Measurements from ENCODE around the gene CEMIP2.
"Not testable (repeated sequence)": the region's sequence is repeated elsewhere in the genome, so short reads cannot be mapped to it uniquely, and the experiment has no call there.

CEMIP2 gene, protein sequence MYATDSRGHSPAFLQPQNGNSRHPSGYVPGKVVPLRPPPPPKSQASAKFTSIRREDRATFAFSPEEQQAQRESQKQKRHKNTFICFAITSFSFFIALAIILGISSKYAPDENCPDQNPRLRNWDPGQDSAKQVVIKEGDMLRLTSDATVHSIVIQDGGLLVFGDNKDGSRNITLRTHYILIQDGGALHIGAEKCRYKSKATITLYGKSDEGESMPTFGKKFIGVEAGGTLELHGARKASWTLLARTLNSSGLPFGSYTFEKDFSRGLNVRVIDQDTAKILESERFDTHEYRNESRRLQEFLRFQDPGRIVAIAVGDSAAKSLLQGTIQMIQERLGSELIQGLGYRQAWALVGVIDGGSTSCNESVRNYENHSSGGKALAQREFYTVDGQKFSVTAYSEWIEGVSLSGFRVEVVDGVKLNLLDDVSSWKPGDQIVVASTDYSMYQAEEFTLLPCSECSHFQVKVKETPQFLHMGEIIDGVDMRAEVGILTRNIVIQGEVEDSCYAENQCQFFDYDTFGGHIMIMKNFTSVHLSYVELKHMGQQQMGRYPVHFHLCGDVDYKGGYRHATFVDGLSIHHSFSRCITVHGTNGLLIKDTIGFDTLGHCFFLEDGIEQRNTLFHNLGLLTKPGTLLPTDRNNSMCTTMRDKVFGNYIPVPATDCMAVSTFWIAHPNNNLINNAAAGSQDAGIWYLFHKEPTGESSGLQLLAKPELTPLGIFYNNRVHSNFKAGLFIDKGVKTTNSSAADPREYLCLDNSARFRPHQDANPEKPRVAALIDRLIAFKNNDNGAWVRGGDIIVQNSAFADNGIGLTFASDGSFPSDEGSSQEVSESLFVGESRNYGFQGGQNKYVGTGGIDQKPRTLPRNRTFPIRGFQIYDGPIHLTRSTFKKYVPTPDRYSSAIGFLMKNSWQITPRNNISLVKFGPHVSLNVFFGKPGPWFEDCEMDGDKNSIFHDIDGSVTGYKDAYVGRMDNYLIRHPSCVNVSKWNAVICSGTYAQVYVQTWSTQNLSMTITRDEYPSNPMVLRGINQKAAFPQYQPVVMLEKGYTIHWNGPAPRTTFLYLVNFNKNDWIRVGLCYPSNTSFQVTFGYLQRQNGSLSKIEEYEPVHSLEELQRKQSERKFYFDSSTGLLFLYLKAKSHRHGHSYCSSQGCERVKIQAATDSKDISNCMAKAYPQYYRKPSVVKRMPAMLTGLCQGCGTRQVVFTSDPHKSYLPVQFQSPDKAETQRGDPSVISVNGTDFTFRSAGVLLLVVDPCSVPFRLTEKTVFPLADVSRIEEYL (N-terminal part only)

DNA sequence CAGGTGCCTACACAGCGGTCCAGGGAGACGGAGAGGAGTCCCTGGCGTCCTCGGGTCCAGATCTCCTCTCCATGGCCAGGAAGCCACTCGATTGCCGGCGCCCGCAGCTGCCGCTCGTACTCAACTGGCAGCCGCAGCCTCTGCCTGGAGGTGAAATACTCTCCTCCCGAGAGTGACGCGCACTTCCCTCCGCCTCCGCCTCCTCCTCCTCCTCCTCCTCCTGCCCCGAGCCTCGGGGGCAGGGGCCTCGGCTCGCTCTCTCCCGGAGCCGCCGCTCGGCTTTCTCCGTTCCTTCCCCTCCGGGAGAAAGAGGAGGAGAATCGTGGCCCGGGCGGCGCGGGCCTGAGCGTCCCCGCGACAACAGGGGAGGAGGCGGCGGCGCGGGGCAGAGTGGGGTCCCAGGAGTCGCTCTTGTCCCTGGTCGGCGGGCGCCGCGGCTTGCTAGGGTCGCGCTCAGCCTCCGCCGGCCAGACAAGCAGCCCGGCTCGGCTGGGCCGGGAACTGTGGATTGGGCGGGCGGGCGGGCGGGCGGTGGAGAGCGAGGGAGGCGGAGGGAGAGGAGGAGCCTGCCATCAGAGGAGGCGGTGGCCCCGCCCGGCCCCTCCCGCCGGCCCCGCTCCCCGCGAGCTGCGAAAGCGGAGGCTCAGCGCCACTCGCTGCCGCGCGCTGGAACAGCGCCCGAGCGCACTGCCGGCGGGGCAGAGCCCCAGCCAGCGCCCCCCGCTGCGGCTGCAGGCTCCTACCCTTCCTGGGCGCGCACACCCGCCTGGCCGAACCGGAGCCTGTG is at the start of gene CEMIP2:
Gene CEMIP2 (minus strand): TSS at position 126 of the 787 bp plus-strand sequence. CDS start 18,140 bp downstream, outside the sequence.
- peak; percentile 28 for DNase-seq

DNA sequence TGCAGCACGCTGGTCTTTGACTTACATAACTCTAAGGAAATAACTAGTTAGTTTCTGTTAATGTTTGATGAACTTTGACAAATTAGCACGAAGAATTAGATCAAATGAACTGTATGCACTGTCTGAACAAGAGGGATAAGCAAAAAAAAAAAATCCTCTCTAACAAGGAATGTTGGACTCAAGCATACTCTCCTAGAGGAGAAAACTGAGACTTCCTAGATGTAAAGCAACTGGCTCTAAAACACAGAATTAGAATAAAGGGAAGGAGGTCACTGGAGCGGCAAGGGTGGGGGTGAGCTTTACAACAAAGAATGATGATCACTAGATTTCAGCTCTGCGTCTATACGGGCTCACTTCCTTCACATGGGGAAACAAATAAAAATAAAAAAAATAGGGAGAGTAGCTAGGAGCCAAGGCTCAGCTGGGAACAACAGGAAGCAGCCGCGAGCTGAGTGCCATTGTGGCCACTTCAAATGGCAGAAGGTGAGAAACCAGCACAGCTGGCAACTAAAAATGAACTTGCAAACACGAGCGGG is 48.7 kb upstream of the CEMIP2 start:
- no peak for DNase-seq

DNA sequence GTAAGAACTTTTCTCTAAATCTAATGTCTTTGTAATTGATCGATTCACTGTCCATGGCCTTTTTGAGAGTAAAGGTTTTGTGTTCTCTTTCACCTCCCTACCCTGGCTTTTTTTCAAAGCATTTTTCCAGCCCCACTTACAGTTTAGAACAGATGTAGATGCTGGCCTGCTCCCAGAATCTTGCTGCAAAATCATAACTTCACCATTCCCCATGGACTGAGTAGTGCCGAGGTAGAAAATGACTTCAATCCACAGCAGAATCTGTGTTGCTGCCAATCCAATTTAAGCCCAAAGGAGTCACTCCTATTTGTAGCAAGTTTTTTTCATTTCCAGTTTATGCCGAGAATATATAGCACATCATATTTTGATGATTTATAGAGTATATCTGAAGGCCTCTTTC is 46.5 kb upstream of the CEMIP2 start:
- DNase-seq: no peak

DNA sequence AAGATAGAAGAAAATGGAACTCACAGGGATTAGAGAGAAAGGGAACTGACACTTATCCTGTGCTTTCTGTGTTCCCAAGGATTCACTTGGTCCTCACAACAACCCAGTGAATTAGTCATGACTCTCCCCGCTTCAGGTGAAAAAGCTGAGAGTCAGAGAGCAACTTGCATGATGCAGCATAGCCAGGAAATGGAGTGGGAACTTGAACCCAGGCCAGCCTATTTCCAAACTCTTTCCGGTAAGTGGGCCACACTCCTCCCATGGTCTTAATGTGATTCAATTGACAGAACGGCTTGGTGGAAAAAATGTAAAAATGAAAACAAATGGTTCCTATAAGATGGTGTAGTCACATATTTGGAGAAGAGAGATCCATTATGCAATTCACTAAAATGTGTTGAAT is 45.9 kb upstream of the CEMIP2 start:
- no peak for DNase-seq

DNA sequence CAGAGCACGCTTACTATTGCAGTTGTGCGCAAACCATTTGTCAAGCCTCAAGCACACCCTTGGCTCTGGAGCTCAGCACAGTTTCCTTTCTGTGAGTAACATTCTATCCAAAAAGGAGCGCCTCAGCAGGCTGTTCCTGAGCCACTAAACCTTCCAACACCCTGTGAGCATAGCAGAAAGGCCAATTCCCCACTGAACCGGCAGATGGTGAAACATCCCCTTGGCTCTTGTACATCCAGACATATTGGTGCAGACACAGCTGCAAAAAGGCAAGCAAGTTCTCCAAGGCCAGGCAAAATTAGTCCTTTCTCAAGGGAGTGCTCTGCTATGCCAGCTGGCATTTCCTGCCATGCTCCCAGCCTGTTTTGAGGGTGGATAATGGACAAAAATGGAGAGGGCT is 44.1 kb upstream of the CEMIP2 start:
- no peak for DNase-seq

DNA sequence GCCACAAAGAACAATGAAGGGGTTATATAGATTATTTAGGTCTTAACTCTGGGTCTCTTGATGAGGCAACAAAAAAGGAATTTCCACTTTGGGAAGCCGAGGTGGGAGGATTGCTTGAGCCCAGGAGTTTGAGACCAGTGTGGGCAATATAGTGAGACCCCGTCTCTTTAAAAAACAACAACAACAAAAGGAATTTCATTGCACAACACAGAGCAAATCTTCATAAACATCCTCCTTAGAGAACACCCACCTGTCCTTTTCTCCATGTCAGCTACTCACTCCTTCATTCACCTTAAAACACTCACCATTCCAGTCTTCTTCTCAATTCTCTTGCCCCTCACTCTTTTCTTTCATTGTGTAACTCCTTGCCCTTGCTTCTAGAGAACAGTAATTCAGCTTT is 39.8 kb upstream of the CEMIP2 start:
- DNase-seq: no peak

DNA sequence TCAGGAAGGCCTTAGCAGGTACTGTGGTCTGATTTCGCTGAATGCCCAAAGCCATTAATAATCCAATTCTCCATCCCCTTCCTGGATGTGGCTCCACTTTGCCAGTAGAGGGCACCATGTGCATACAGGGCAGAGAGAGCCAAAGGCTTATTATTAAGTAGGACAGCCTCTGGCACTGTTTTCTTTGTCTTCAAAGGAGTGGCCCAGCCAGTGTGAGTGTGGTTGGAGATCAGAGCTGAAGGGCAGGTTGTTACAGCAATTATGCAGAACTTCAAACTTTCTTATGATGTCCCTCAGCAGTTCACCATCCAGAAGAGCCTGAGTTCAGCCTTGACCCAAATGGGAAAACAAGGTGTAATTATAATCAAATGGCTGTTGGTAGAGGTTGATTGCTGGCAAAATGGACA is 38.6 kb upstream of the CEMIP2 start:
- no peak for DNase-seq

DNA sequence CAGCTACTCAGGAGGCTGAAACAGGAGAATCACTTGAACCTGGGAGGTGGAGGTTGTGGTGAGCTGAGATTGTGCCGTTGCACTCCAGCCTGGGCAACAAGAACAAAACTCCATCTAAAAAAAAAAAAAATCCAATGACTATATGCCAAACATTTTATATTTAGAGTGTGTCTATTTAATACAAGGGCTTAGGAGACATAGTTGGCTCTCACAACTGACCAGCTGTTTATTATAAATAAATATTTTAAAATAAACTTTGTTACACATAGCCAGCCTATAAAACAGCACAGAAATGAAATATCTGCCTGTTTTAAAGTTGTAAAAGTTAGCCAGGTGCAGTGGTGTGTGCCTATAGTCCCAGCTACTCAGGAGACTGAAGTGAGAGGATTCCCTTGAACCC is 36.8 kb upstream of the CEMIP2 start:
- DNase-seq: not testable (repeated sequence)

DNA sequence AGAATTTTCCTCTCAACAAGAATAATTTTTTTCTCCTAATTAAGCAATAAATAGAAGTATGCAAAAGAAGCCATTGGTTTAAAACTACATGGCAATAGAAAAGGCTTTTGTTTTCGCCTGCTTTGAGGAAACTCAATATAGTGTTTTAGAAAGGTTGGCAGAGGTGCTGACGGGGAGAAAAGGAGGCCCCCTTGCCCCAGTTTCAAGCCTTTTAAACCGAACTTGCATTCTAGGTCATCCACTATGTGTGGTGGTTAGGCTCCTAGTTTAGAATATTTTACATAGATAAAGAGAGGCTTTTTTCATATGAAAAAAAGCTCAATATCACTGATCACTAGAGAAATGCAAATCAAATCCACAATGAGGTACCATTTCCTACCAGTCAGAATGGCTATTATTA is 33.5 kb upstream of the CEMIP2 start:
- no peak for DNase-seq

DNA sequence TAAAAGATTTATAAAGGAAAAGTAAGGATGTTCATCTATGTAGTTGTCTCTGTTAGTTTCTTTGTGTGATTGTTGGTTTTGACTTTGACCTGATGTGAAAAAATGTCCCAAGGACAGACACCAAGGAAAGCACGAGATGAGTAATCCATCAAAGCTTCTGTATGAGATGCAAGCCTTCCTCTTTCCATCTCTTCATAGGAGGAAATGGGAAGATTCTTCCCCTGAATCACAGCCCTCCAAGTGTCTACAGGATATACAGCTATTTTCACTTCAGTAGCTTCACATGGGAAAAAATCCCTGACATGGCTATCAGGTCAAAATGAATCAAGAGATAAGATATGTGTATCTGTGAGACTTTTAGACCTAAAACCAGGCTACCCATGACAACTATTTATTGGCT is 29.0 kb upstream of the CEMIP2 start:
- no peak for DNase-seq

DNA sequence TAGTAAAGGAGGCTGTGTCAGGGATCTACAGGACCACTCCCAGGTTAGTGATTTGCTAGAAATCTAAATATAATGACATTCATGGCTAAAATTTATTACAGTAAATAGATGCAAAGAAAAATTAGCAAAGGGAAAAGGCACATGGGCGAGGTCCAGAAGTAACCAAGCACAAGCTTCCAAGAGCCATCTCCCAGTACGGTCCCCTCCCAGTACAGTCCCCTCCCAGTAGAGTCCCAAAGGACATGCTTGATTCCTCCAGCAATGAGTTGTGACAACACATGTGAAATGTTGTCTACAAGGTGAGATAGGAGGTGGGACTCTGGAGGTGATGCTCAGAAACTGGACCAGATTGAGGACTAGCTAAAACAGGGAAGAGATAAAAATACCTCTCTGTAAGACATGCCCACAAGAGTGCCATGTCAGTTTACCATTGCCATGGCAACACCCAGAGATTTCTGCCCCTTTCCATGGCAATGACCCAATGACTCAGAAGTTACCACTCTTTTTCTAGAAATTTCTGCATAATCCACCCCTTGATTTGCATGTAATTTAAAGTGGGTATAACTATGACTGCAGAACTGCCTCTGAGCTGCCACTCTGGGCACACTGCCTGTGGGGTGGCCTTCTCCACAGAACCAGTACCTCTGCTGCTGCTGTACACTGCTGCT is 27.9 kb upstream of the CEMIP2 start:
- no peak for DNase-seq

DNA sequence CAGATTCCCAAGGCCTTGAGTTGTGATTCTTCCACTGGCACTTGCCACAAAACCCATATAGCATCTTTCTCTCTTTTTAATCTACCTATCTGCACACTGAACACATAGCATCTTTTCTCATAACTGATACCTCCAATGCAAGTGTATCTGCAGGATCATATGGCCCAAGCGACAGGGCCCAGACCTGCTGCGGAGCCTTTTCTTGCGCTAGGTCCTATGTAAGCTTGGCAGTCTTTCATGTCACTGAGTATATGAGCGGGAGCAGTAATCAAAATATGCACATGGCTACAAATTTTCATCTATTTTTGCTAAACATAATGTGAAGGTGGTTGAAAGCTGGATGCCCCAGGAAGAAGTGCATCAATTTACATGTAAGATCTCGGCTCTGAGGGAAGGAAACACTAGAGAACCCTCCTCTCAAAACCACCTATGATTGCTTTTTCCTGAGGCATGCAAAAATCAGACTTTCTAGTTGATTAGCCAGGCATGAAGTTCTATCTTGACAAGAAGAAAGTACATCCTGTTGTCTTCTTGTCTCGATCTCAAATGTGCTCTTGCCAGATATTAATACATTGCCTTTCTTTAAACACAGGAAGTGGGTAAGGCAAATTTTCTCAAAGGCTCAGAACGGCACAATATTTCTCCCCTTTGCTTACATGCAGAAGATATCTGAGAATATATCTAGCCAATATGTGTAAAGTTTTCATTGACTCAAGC is 26.9 kb upstream of the CEMIP2 start:
- no peak for DNase-seq

DNA sequence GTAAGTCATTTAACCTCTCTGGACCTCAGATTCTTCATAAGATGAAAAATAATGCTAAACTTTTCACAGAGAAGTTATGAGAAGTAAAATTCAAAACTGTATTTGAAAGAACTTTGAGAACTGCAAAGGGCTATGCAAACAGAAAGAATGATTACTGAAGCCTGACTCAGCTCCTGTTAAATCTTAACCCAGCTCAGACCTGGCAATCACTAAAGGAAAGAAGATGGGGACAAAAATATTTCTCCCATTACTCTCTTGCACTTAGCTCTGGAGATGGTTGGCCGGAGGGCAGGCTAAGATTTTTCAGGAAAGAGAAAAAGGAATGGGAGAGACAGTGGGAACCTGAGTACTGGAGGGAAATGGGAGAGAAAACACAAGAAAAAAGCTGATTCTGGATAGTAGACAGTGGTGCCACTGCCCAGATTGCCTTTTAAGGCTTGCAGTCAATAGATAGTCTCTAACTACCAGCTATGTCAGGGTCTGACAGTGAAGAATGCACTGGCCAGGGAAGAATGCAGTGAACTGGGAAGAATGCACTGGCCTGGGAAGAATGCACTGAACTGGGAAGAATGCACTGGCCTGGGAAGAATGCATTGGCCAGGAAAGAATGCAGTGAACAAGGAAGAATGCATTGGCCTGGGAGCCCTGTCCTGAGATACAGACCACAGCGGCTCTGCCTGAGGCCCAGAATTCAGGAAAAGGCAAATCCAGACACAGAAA is 25.2 kb upstream of the CEMIP2 start:
- DNase-seq: no peak

DNA sequence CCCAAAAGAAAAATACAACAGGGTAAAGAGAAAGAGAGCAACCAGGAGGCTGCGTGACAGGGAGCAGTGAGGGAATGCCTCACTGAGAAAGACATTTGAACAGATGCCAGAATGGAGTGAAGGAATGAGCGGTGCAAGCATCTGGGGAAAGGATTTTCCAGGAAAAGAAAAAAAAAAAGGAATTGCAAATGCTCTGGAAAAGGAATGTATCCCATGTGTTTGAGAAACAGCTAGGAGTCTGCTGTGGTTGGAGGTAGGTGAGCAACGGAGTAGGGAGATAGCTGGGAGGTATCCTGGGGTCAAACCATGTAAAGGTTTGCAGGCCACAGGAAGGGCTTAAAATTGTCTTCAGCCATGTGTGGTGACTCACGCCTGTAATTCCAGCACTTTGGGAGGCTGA is 23.6 kb upstream of the CEMIP2 start:
- DNase-seq: no peak

DNA sequence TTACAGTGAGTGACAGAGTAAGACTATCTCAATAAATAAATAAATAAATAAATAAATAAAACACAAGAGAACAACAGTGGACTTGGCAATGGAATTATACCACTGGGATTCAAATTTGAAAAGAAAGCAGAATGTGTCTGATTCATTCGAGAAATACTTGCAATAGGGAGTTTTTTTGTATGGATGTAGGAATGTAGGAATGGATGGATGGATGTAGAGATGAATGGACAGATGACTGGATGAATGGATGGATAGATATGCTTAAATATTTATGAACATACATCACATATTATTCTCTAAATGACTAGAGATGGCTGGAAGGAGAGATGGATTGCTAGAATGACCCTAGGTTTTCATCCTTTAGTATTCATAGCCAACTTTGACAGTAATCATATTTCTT is 22.0 kb upstream of the CEMIP2 start:
- DNase-seq: no peak

DNA sequence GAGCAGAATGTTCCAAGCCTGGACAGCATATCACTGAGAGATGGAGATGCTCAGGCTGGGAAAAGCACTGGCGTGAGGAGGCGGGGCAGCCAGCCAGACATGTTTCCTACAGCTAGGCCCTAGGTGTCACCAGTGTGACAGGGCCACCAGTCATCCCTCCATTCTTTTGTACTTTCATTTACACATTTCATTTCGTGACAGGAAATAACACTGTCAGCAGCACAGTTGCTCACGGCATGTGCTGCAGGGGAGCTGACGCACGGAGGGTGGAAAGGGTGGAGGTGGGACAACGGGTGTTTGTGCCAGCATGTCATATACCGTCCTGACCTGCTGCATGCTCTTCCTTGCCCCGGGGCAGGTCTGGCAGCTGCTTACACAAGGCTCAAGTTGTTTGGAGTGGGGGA is 14.8 kb upstream of the CEMIP2 start:
- no peak for DNase-seq

DNA sequence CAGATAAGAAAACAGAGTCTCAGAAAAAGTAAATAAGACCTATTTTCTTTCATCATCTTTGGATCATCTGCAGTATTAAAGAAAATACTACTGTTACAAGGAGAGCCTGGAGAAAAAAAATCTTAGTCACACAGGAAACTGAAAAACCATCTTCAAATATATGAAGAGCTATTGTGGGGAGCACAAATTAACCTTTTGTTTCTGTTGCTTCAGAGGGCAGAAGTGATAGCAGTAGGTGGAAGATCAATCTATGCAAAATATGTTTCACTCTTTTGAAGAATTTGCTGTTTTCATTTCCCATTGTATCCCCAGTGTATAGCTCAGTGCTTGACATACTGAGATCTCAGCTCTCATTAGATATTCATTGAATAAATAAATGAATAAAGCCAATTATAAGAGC is 13.1 kb upstream of the CEMIP2 start:
- no peak for DNase-seq

DNA sequence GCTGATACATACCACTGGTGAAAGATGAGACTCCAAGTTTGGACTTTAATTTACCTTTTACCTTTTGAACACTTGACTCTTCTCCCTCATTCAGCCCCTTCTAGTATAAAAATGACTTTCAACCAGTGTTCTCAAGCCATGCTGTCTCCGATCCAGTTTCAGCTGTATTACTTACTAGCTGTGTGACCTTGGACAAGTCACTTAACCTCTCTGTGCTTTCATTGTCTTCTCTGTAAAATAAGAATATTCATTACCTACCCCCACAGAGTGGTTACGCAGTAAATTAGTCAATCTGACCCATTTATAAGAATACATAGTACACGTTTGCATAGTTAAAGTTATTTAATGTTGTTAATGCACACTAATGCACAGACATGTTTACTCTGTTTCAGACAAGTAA is 12.6 kb upstream of the CEMIP2 start:
- no peak for DNase-seq

DNA sequence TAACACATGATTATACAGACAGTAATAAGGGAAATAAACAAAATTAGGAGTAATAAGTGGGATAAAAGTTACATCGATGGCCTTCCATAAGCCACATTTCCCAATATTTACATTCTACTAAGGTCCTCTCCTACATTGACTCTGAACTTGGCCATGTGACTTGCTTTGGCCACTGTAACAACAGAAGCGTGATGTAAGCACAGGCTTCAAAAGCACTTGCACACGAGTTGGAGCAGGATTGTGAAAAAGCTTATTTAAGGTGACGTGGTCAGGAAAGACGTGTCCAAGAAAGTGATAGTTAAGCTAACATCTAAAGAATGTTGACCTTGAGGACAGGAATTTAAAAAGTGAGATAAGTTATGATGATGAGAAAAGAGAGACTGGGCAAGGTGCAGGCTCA is 9.8 kb upstream of the CEMIP2 start:
- no peak for DNase-seq

DNA sequence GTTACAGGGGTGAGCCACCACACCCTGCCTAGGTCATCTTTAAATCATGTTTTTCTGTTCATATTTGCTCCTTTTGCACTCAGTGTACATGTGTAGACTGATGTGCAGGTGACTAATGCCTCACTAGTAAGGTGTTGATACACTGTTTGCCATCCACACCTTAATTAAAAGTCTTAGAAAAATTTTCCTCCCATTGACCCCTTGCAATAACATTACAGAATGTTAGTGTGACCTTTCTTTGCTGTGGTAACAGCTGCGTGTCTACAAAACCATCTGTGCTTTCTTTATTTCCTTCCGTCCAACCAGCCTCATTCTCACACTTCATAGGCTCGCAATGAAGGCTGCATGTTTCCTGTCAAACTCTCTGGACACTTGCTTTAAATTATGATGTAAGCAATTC is 6.6 kb upstream of the CEMIP2 start:
- DNase-seq: no peak

Data from GOT3 (cell line).